Activated CD4-positive, CD25-positive, alpha-beta regulatory T cell (primary cell): Measurements from ENCODE around the gene ADPRS.

Source experiments
- DNase-seq, 4 experiments: peaks; one replicate each; lab custom pipeline; 2025; lab: John Stamatoyannopoulos, UW

ADPRS gene

DNA sequence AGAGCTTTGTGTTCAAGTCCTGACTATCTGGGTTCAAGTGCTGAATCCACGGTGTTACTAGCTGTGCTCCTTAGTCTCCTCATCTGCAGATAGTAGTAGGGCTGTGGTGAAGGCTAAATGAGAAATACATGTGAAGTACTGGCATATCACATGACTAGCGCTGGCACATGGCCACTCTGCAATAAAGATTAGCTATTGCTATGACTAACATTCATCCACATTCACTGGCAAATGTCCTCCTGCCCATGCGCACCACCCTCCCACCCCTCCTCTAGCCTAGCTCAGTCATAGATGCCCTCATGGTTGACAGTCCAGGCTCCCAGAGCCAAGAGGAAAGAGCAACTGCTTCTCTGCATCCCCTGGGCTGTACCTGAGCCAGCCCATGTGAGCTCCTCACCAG is 44.8 kb downstream of the ADPRS start:
- no peak for DNase-seq

DNA sequence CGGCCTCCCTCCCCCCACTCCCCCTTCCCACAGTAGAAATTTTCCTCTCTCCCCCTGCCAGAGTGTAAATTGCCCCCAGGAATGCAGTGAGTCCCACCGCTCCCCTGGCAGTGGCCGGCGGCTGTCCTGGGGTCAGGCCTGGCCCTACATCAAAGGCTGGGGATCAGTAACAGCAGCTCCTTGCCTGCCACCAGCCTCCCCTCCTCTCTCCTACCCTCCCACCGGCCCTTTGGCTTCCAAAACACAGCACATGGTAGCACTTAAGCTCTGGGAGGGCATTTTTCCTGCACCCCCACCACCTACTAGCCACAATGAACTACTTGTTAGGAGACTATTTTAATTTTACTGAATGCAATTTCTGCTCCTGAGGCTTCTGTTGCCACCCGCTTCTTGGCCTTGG is 45.3 kb downstream of the ADPRS start:
- DNase-seq = no peak

DNA sequence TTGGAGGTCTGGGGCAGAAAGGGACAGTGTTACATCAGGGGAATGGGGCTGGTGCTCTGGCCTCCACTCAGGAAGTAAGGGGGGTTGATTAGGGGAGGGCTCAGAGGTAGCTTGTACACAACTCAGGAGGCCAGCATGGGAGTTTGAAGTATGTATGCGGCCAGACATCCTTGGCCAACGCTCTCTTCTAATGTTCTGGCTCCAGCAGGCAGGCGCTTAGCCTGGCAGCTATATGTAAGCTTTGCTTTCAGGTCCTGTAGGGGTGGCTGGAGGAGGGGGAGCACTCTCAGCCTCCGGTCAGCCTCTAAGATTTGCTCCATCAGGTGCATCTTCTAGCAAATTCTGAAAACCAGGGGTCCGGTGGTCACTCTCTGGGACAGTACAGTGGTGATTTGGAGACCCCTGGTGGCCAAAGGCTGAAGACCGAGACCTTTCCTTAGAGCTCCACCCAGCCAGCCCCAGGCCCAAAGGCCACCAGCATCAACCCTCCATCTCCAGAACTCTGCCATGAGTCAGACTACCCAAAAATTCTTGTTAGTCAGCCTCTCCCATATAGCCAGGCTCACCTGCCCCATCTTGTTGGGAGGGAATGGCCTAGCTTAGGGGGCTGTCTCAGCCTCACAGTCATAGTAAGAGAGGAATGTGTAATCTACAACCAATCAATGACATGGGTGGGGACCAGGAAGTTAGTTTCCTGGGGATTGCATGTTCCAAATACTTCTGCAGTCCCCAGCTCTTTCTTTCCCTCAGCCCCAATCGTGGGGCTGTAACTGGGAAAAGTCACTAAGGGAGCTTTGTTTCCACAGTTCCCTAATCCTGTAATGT is 46.0 kb downstream of the ADPRS start:
- DNase-seq = peak in 1 of 4 experiments; percentile 14

DNA sequence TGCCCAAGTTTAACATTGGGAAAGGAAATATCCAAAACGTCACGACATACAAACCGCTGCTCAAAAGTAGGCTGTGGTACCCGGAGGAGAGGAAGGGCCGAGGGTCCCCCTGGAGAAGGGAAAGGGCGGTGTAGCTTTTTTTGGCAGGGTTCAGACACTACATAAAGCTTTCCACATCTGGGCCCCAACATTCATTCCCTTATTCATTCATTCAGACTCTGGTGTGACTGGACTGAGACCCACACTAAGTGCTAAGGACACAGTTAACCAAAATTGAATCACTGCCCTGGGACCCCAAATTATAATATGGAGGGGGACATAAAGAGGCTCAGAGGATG is 46.6 kb downstream of the ADPRS start:
- DNase-seq = no peak

DNA sequence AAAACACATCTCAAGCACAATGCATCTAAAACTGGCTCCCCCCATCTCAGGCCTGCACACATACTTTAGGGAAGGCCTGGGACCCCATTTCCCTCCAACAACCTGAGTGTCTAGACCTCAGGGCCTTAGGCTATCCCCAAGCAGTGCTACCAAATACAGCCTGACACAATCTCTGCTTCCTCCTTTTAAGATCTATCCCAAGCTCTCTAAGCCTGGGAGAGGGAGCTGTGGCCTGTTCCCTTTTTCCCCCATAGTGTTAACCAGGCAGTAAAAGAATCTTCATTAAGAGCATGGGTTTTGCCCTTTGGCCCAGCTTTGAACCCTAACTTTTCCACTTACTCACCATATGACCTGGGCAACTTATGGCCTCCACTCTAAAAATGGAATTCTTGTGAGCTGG is 47.1 kb downstream of the ADPRS start:
- DNase-seq = no peak

DNA sequence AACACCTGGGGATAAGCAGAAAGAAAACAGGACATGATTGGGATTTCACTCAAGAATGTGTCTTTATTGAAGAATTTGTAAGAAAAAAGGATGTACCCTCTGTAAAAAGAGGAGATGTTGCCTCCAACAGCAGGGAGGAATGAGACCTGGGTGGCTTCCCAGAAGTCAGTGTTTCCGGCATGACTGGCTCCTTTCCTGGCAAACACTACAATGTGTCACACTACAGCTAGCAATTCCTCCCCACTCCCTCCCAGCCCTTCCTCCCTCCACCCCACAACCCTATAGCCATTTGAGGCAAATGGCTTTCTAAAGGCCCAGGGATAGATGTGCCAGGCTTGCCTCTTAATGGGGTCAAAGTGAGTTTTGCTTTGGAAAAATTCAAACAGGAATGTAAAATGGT is 47.8 kb downstream of the ADPRS start:
- no peak for DNase-seq

DNA sequence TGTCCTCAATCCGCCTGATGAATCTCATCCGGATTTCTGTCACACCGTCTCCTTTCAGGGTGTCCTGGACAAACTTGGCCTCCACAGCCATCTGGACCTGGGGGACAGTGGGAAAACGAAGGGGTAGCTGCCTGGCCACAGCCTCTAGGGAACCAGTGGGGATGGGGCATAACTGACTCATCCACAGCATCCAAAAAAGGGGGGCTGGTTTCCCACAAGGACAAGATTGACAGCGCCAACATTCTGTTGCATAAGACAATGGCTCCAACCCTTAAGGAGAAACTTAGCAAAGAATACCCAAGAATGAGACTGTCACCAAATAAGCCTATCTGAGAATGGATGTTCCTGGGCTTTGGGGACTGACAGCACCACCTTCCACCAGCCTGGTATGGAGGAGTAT is 48.5 kb downstream of the ADPRS start:
- DNase-seq = no peak

DNA sequence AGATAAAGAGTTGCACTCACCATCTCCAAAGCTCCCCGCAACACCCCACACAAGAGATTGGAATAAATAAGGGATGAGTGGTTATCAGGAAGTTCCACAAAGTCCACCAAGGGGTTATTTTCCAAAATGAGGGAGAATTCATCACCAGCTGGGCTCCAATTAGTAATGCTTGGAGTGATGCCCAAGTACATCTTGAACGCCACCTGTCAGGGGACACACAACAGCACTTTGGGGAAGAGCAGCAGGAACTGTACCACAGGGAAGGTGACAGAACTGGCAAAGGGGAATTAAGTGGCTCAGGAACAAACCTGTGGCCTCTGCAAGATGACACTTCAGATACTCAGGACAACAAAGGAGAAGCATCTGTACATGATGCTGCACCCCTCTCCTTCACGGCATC is 49.1 kb downstream of the ADPRS start:
- no peak for DNase-seq

DNA sequence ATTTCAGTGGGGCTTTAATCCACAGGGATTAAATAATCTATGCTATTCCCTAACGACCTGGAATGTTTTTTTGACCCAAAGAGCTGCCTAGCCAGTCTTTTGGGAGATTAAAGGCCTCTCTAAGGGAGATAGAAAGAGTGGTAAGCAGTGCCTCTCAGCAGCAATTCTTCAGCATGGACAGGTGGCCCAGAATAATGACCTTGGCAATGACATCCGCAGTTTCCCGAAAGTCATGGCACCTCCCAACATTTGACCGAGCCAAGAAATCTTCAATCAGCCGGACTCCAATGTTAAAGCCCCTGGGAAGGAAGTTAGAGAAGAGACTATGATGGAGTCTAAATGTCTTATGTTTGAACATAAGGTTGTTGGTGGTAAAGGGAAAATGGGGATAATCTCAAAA is 50.8 kb downstream of the ADPRS start:
- no peak for DNase-seq

DNA sequence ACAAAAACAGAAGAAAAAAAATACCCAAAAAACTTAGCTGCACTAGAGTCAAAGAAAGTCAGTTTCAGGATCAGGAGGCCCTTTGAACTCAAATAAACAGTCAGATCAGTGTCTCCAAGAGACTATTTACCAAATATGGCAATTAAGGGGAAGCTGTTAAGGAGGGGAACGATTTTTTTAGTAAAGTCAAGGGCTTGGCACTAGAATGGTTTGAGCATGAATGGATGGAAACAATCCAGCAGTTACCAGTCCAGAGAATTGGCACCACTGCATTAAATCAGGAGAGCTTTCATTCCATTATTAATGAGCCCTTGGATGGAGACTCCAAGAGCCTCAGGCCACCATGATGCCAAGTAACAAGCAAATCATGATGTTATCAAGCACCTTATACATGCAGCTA is 53.4 kb downstream of the ADPRS start:
- no peak for DNase-seq

DNA sequence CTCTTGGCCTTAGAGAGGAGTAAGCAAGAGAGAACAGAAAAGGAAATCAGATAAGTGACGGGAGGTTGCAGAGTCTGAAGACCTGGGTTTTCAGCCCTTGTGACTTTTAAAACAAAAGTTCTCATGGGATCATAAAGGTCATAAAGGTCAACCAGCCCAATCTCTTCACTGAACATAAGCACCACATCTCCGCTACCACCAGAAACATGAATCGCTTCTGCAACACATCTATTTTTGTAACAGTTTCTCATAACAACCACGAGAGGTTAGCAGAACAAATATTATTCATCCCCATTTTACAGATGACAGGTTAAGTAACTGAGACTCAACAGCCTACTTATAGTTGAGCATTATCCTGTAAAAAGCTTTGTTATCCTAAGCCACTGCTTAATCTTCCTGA is 54.7 kb downstream of the ADPRS start:
- no peak for DNase-seq
